CD4-positive, alpha-beta T cell treated with Interleukin-21 for 1 hour (primary cell): Measurements from ENCODE around the gene CNTNAP2.
"Not testable (repeated sequence)": the region's sequence is repeated elsewhere in the genome, so short reads cannot be mapped to it uniquely, and the experiment has no call there.

Experiments used
- DNase-seq: peaks from one replicate; pipeline ENCODE4 v3.0.0-alpha.2; 2020

The CNTNAP2 gene

GRCh38 chr7:146172112-146172511 lies 55.5 kb downstream of the CNTNAP2 start:
- DNase-seq = no peak

DNA sequence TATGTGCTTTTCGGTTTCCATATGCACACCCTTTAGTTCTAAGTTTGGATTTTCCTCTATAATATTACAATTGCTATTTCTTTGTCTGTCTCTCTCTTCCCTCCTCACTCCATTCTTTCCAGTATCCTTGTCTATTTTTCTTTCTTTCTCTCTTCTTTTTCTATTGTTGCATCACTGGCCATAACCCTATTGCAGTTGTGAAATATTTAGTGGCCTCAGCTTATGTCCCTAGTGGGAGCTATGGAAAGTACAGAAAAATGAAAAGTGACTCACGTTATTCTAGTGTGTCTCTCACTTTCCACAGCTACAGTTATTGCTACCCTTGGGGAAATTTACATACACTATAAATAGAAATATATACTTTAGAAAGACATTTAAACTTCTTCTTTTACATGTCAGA lies 59.1 kb downstream of the CNTNAP2 start:
- no peak for DNase-seq

GRCh38 chr7:146176860-146177259 lies 60.3 kb downstream of the CNTNAP2 start:
- no peak for DNase-seq

GRCh38 chr7:146177301-146177700 lies 60.7 kb downstream of the CNTNAP2 start:
- no peak for DNase-seq

DNA sequence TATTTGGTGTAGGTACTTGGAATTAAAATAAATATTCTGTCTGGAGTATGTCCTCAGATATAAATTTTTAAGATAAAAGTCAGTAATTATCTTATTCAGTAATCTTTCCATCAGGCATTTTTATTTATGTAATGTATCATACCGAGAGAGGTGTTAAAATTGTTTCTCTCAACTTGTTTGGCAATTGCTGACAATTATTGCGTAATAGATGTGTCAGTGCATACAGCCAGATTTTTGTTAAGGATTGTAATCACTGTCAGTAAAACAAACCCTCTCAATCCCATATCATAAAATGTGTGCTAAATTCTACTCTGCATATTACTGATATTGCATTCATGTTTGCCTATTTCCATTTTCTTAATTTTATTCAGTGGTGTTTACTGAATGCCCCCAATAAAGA lies 69.2 kb downstream of the CNTNAP2 start:
- no peak for DNase-seq

- DNase-seq = not testable (repeated sequence)
Observed at GRCh38 chr7:146191428-146191827, 74.8 kb downstream of the CNTNAP2 start.

GRCh38 chr7:146201945-146202344 lies 85.3 kb downstream of the CNTNAP2 start:
- no peak for DNase-seq

DNA sequence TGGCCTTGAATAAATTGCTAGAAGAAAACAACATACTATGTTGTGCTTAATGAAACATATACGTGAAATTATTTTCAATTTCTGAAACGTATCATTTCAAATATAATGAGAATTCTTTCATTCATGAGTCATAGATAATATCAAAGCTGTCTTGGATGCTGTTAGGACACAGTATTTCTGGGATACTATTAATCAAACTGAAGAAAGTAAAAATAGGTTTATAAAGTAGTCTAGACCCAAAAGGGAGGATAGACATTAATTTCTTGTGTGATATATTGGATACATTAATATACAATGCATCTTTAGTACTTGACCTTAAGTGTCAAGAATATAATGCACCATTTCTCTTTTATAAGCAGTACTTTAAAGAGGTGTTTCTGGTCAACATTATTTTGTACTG lies 89.7 kb downstream of the CNTNAP2 start:
- no peak for DNase-seq

GRCh38 chr7:146208492-146208891 lies 91.9 kb downstream of the CNTNAP2 start:
- DNase-seq = no peak

GRCh38 chr7:146214842-146215241 lies 98.2 kb downstream of the CNTNAP2 start:
- no peak for DNase-seq

DNA sequence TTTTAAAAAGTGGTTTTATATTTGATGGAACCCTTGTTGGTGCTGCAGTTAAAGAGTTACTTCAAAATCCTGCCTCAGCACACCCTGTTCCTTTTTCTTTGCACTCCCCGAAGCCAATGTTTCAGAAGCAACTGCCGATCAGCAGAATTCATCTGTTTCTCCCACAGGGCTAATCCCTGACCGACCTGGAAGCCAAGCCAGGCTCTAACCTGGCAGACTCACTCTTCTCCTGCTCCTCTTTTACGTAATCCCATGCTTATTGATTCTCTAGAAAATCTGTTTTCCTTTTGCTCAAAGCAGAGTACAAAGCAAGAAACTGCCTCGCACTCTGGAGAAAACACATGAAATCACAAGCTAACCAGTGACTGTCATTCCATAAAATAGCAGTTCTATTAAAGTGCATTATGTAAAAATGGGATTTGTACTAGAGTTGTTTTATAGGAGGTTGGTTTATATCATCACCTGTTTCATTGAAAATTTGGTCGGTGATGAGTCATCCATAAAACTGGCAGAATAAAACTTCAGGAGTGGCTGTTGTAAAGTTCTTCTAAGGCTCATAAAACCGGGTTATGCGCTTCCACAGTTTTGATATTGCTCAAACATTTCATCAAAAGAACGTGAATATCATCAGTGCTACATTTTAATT lies 99.9 kb downstream of the CNTNAP2 start:
- DNase-seq = no peak

DNA sequence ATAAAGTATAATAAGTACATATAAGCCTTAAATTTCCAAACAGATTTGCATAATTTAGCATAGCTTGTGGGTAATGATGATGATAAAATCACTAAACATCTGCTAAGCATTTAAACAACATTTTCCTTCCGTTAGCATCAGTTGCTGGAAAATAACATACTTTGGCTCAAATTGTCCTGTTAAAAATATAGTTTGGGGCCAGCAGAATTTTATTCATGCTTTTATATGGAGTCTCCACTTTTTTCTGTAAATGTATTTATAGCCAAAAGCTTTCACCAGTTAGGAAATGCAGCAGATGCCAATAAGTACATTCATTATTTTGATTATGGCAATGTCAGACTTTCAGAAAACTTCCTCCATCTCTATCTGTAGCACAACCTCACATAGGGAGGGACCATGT lies 107.2 kb downstream of the CNTNAP2 start:
- DNase-seq = no peak

GRCh38 chr7:146232604-146233003 lies 116.0 kb downstream of the CNTNAP2 start:
- no peak for DNase-seq

DNA sequence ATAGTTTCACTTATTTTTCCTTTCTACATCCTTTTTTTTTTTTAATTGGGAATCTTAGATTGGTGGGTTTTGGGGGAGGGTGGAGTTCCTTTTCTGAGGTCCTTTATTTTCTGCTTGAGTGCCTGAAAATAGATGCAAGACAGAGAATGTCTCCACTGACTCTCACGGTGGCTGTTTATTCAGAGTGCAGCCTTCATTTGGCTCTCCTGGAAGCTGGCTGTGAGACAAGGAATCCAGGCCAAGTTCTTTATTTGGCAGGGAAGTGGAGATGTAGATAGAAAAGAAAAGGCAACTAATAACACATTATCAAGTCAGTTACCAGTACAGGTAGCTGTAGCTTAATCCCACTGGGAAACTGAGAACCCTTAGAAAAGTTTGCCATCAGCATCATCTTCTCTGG lies 118.6 kb downstream of the CNTNAP2 start:
- DNase-seq = no peak

GRCh38 chr7:146242661-146243060 lies 126.1 kb downstream of the CNTNAP2 start:
- no peak for DNase-seq

DNA sequence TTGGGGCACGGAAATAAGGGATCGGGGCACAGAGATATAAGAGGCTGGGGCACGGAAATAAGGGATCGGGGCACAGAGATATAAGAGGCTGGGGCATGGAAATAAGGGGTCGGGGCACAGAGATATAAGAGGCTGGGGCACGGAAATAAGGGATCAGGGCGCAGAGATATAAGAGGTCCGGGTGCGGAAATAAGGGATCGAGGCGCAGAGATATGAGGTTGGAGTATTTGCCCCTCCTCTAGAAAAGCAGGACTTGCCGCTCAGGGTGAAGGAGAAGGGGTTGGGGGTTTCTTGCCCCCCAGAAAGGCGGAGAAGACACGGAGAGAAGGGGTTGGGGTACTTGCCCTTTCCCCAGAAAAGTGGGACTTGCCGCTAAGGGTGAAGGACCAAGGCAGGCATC lies 131.4 kb downstream of the CNTNAP2 start:
- DNase-seq = not testable (repeated sequence)

- not testable (repeated sequence) for DNase-seq
Observed at GRCh38 chr7:146248744-146249143, 132.1 kb downstream of the CNTNAP2 start.

GRCh38 chr7:146249272-146249671 lies 132.7 kb downstream of the CNTNAP2 start:
- DNase-seq = no peak

GRCh38 chr7:146255609-146256008 lies 139.0 kb downstream of the CNTNAP2 start:
- no peak for DNase-seq

GRCh38 chr7:146262527-146262926 lies 145.9 kb downstream of the CNTNAP2 start:
- DNase-seq = no peak

DNA sequence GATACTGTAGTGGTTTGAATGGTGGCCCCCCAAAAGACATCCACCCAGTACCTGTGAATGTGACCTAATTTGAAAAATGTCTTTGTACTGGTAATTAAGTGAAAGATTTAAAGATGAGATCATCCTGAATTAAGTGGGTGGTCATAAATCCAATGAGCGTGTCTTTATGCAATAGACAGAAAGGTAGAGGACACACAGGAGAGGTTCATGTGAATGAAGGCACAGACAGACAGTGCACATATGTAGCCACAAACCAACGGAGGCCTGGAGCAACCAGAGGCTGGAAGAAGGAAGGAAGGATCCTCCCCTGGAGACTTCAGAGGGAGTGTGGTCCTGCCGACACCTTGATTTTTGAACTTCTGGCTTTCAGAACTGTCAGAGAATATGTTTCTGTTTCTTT lies 160.3 kb downstream of the CNTNAP2 start:
- DNase-seq = no peak

DNA sequence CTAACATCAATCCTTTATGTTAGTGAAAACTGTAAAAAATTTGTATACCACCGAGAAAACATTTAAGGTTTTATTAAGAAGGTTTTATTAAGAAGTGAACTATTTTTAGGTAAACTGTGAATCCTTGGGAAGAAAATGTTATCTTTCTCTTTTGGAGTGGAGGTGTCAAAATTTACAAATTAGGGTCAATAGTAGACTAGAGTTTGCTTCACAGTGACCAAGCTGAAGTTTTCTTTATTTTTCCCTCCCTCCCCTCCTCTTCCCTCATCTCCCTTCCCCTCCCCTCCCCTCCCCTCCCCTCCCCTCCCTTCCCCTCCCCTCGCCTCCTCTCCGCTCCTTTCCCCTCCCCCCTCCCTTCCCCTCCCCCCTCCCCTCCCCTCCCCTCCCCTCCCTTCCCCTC lies 168.8 kb downstream of the CNTNAP2 start:
- DNase-seq = no peak

DNA sequence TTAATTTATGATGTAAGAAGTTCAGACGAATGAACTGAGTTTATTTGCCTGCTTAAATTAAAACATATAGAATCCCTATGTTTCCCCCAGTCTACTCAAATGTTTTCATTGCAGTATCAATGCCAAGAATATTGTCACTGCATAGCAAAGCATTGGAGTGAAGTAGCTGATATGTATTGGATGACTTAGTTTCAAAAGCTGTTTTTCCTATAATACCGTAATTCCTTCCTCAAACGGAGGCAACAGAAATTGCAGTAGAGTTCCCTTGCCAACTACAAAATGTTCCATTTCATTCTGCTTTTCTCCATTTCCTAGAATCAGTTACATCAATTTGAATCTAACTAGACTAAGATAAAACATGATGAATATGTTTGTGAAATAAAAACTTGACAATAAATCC lies 174.1 kb downstream of the CNTNAP2 start:
- no peak for DNase-seq

DNA sequence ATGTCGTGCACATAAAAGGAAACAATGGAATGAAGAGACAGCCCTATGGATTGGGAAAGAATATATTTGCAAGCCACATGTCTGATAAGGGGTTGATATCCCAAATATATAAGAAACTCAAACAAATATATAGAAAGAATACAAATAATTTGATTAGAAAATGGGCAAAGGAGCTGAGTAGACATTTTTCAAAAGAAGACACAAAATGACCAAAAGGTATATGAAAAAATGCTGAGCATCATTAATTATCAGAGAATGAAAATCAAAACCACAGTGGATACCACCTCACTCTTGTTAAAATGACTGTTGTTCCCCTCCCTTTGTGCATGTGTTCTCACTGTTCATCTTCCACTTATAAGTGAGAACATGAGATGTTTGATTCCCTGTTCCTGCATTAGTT lies 175.3 kb downstream of the CNTNAP2 start:
- DNase-seq = no peak

DNA sequence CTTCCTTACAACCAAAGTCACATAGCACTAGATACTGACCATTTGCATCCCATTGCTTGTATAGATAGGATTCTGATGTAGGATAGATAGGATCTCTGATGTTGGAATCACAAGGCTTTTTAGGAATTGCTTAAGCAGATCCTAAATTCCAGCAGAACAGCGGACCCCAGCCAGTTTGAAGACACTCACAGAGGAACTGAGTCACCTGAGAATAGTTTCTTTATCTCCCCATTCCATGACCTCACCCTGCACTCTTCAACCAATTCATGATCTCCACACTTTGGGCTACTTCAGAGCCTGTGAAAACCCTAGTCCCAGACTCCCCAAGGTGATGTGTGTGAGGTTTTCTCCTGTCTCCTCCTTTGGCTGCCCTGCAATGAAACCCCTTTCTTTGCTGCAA lies 179.4 kb downstream of the CNTNAP2 start:
- no peak for DNase-seq

GRCh38 chr7:146314962-146315361 lies 198.4 kb downstream of the CNTNAP2 start:
- no peak for DNase-seq
